Neural progenitor cell (in vitro differentiated cells): Measurements from ENCODE around the gene CD101. TPM values are rescaled to one million over a fixed set of nuclear protein-coding genes. Genes with fewer than 3 reads are reported as not detected.
A peak's percentile ranks its signal among the peaks of the same experiment; 100 is the strongest.

Source experiments
- DNase-seq: peaks from one replicate; pipeline ENCODE4 v3.0.0-alpha.2; 2016; ENCODE audit warnings: low spot score
- H2AFZ ChIP-seq: fragments of 200-600 bp; sonication (generic); replicated peaks from 2 replicates; pipeline ENCODE4 v1.6.1; 2016; ENCODE audit warnings: antibody characterized with exemption
- H3F3A ChIP-seq: fragments of 200-600 bp; sonication (generic); 2 replicates; pipeline ENCODE4 v1.6.1; 2016; ENCODE audit warnings: antibody characterized with exemption, low read depth
- H3K27ac ChIP-seq: fragments of 200-600 bp; sonication (generic); 2 replicates; pipeline ENCODE4 v1.5.1; 2016; ENCODE audit warnings: mild to moderate bottlenecking
- H3K27me3 ChIP-seq: fragments of 200-600 bp; sonication (generic); 2 replicates; pipeline ENCODE4 v1.6.1; 2016; ENCODE audit warnings: mild to moderate bottlenecking, moderate library complexity
- H3K36me3 ChIP-seq: fragments of 200-600 bp; sonication (generic); 2 replicates; pipeline ENCODE4 v1.5.1; 2016
- H3K4me1 ChIP-seq: fragments of 200-600 bp; sonication (generic); 2 replicates; pipeline ENCODE4 v1.6.1; 2016; ENCODE audit warnings: mixed run types
- H3K4me2 ChIP-seq: fragments of 200-600 bp; sonication (generic); 2 replicates; pipeline ENCODE4 v1.6.1; 2016
- H3K4me3 ChIP-seq: fragments of 200-600 bp; sonication (generic); 2 replicates; pipeline ENCODE4 v1.5.1; 2016
- H3K79me2 ChIP-seq: fragments of 200-600 bp; sonication (generic); 2 replicates; pipeline ENCODE4 v1.6.1; 2016; ENCODE audit warnings: low read depth
- H3K9ac ChIP-seq: fragments of 200-600 bp; sonication (generic); 2 replicates; pipeline ENCODE4 v1.6.1; 2016
- H3K9me3 ChIP-seq: fragments of 200-600 bp; sonication (generic); 2 replicates; pipeline ENCODE4 v1.5.1; 2016; ENCODE audit warnings: low read depth
- H4K20me1 ChIP-seq: fragments of 200-600 bp; sonication (generic); 2 replicates; pipeline ENCODE4 v1.6.1; 2016; ENCODE audit warnings: low read depth
- H3K27ac Mint-ChIP-seq: 3 replicates; pipeline ENCODE4 v1.8.0; 2021; ENCODE audit warnings: mixed read lengths
- H3K27me3 Mint-ChIP-seq: 2 replicates; pipeline ENCODE4 v1.8.0; 2022; ENCODE audit warnings: low read depth, mild to moderate bottlenecking, inconsistent platforms, moderate library complexity, mixed read lengths; ENCODE audit not compliant: insufficient read depth
- H3K36me3 Mint-ChIP-seq: 3 replicates; pipeline ENCODE4 v1.8.0; 2021; ENCODE audit warnings: mixed read lengths
- H3K4me1 Mint-ChIP-seq: 3 replicates; pipeline ENCODE4 v1.8.0; 2021; ENCODE audit warnings: mixed read lengths
- H3K4me3 Mint-ChIP-seq: 3 replicates; pipeline ENCODE4 v1.8.0; 2021; ENCODE audit warnings: mild to moderate bottlenecking, moderate library complexity, mixed read lengths
- H3K9me3 Mint-ChIP-seq: 3 replicates; pipeline ENCODE4 v1.8.0; 2020; ENCODE audit warnings: mixed read lengths
- EZH2 ChIP-seq: fragments of 200-600 bp; sonication (generic); IDR thresholded peaks from 2 replicates; pipeline ENCODE4 v1.6.1; 2017; ENCODE audit warnings: antibody characterized with exemption, mild to moderate bottlenecking, moderate library complexity
- EZH2phosphoT487 ChIP-seq: fragments of 200-600 bp; sonication (generic); IDR thresholded peaks from 2 replicates; pipeline ENCODE4 v1.6.1; 2017; ENCODE audit warnings: antibody characterized with exemption
- total RNA-seq: library from RNA; depleted of rRNA; stranded (reverse); fragments of >200 nt; gene quantifications from 2 replicates; pipeline ENCODE4 v1.2.3, GENCODE V29; 2015; ENCODE audit warnings: low replicate concordance
- TF ChIP-seq, protein P1 (sequence below): fragments of 200-600 bp; sonication (generic); IDR thresholded peaks from 2 replicates; pipeline ENCODE4 v1.5.1; 2017; ENCODE audit warnings: antibody characterized with exemption, mild to moderate bottlenecking

The CD101 gene
- total RNA-seq, 1 donor from 2014 or later, result 0.41 TPM

DNA sequence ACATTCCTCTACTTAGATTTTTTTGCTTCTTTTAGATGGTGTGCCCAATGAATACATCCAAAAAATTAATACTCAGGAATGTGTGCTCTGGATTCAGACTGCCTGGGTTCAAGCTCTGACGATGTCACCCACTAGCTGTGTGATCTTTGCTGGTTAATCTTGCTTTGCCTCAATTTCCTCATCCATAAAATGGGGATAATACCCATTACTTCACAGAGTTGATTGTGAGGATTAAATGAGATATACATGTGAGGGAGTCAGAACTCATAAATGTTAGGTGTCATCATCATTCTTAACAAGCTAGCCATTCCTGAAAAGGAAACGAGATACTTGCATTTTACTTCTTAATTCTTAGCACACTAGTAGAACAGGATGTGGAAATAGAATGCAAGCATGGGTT lies 45.7 kb downstream of the CD101 start:
- peaks cover 7% of the 10 kb centered on the region for H3F3A ChIP-seq
- no peak for DNase-seq
- Mint-ChIP-seq H3K27me3 (peaks cover 2% of the 10 kb centered on the region), H3K27ac (no peak overlapping the region), H3K4me3 (no peak overlapping the region), H3K36me3 (no peaks in the 10 kb centered on the region), H3K9me3 (peaks cover 2% of the 10 kb centered on the region), H3K4me1 (no peaks in the 10 kb centered on the region)
- H2AFZ ChIP-seq, result no peak overlapping the region
- H3K36me3 ChIP-seq, result no peaks in the 10 kb centered on the region
- TF ChIP-seq, protein P1, sequence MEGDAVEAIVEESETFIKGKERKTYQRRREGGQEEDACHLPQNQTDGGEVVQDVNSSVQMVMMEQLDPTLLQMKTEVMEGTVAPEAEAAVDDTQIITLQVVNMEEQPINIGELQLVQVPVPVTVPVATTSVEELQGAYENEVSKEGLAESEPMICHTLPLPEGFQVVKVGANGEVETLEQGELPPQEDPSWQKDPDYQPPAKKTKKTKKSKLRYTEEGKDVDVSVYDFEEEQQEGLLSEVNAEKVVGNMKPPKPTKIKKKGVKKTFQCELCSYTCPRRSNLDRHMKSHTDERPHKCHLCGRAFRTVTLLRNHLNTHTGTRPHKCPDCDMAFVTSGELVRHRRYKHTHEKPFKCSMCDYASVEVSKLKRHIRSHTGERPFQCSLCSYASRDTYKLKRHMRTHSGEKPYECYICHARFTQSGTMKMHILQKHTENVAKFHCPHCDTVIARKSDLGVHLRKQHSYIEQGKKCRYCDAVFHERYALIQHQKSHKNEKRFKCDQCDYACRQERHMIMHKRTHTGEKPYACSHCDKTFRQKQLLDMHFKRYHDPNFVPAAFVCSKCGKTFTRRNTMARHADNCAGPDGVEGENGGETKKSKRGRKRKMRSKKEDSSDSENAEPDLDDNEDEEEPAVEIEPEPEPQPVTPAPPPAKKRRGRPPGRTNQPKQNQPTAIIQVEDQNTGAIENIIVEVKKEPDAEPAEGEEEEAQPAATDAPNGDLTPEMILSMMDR, result no peak
- TF ChIP-seq EZH2 (no peak), EZH2phosphoT487 (no peak)
- H3K27ac ChIP-seq, result no peak overlapping the region
- peaks cover 8% of the 10 kb centered on the region for H3K4me1 ChIP-seq
- no peaks in the 10 kb centered on the region for H3K27me3 ChIP-seq
- H3K9me3 ChIP-seq, result no peaks in the 10 kb centered on the region
- no peak overlapping the region for H3K4me3 ChIP-seq
- H3K9ac ChIP-seq, result no peak overlapping the region
- H3K4me2 ChIP-seq, result no peak overlapping the region
- H3K79me2 ChIP-seq, result no peaks in the 10 kb centered on the region
- no peaks in the 10 kb centered on the region for H4K20me1 ChIP-seq

DNA sequence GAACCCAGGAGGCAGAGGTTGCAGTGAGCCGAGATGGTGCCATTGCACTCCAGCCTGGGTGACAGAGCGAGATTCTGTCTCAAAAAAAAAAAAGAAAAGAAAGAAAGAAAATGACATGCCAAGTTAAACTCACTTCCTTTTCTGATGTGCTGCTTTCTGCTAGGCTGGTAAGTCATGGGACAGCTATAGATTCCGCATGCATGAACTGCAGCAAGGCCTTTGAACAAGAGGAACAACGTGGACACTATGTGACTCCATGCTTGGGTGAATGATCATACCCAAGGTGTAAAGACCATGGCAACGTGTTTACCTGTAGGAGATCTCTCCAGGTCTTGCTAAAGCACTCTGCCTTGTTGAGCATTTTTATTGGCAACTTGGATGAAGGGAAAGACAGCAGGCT lies 48.3 kb downstream of the CD101 start:
- H3K4me3 ChIP-seq, result no peak overlapping the region
- Mint-ChIP-seq H3K27ac (no peak overlapping the region), H3K27me3 (peaks cover 2% of the 10 kb centered on the region), H3K4me1 (no peaks in the 10 kb centered on the region), H3K36me3 (no peaks in the 10 kb centered on the region), H3K4me3 (no peak overlapping the region), H3K9me3 (no peaks in the 10 kb centered on the region)
- no peak overlapping the region for H2AFZ ChIP-seq
- no peaks in the 10 kb centered on the region for H3K79me2 ChIP-seq
- no peak overlapping the region for H3K27ac ChIP-seq
- H3K4me1 ChIP-seq, result peaks cover 10% of the 10 kb centered on the region
- no peaks in the 10 kb centered on the region for H3K27me3 ChIP-seq
- no peaks in the 10 kb centered on the region for H3K9me3 ChIP-seq
- H4K20me1 ChIP-seq, result no peaks in the 10 kb centered on the region
- no peak overlapping the region for H3K9ac ChIP-seq
- H3F3A ChIP-seq, result peaks cover 10% of the 10 kb centered on the region
- no peak for DNase-seq
- no peaks in the 10 kb centered on the region for H3K36me3 ChIP-seq
- no peak for TF ChIP-seq EZH2phosphoT487
- no peak overlapping the region for H3K4me2 ChIP-seq

DNA sequence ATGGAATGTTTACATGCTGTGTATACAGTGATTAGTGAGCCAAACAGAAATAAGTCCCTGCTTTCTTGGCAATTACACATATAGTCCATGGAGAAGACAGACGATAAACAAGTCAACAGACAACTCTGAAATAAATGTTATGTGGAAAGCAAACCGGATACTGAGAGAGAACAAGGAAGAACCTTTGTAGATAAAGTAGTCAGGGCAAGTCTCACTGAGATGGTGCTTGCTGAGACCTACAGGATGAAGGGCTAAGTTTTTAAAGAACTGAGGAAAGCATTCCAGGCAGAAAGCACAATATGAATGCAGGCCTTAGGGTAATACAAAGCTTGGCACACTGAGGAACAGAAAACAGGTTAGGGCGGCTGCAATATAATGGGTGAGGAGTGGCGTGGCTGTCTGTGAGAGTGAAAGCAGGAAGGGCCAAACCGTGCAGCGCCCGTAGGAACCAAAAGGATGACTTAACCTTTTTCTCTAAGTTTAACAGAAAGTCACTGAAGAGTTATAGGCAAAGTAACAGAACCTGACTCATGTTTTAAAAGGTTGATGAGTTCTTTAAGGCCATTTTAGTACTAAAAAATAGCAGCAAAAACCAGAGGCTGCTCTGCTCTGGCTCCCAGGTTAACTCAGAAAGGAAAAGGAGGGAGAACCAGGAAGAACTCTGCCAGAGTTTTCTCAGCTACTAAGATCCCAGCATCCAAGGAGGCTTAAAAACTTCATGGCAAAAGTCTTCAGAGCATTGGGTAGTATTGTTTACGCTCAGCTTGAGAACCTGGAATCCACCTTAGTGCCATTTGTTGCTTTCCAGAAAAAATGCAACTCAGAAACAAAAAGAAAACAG lies 49.9 kb downstream of the CD101 start:
- no peak overlapping the region for H3K4me3 ChIP-seq
- peak overlapping the region; percentile 77 for H2AFZ ChIP-seq
- no peak overlapping the region for H3K4me2 ChIP-seq

More for the DNA sequence above, 49.9 kb downstream of the CD101 start:
- no peak overlapping the region for H3K9ac ChIP-seq
- no peak overlapping the region for H3K4me3 Mint-ChIP-seq
- H3K79me2 ChIP-seq, result no peaks in the 10 kb centered on the region
- no peak for DNase-seq
- no peaks in the 10 kb centered on the region for H3K36me3 ChIP-seq
- H3K27ac Mint-ChIP-seq, result no peak overlapping the region
- H3K36me3 Mint-ChIP-seq, result no peaks in the 10 kb centered on the region
- H3F3A ChIP-seq, result peaks cover 10% of the 10 kb centered on the region
- H4K20me1 ChIP-seq, result no peaks in the 10 kb centered on the region
- no peaks in the 10 kb centered on the region for H3K9me3 Mint-ChIP-seq
- TF ChIP-seq, protein P1, result no peak
- no peak for TF ChIP-seq EZH2phosphoT487
- no peak for TF ChIP-seq EZH2
- H3K27me3 Mint-ChIP-seq, result peaks cover 2% of the 10 kb centered on the region
- no peak overlapping the region for H3K27ac ChIP-seq
- no peaks in the 10 kb centered on the region for H3K9me3 ChIP-seq
- H3K4me1 ChIP-seq, result peaks cover 10% of the 10 kb centered on the region
- H3K4me1 Mint-ChIP-seq, result no peaks in the 10 kb centered on the region
- no peaks in the 10 kb centered on the region for H3K27me3 ChIP-seq
